SK-N-SH (cell line): Measurements from ENCODE around the gene KYAT1. TPM values are rescaled to one million over a fixed set of nuclear protein-coding genes. Genes with fewer than 3 reads are reported as not detected.

Experiments used
- CTCF ChIA-PET: fragments of 300-600, 350-600 bp; formaldehyde crosslinking; extraction: SDS; loops from one replicate; lab custom pipeline; 2021; lab: Yijun Ruan, JAX
- POLR2A ChIA-PET: fragments of 350-600 bp; sonication (Branson Sonifier 250); formaldehyde crosslinking; extraction: SDS; loops from one replicate; lab custom pipeline; 2020; ENCODE audit warnings: antibody characterized with exemption, inconsistent platforms; lab: Yijun Ruan, JAX
- DNase-seq: peaks from one replicate; pipeline ENCODE4 v3.0.0; 2012
- H2AFZ ChIP-seq: fragments of 200-600 bp; sonication (generic); 2 replicates; pipeline ENCODE4 v1.8.1; 2016; ENCODE audit warnings: antibody characterized with exemption, mild to moderate bottlenecking, low read depth
- H3F3A ChIP-seq: fragments of 200-600 bp; sonication (generic); replicated peaks from 2 replicates; pipeline ENCODE3; 2016; ENCODE audit warnings: antibody characterized with exemption, mild to moderate bottlenecking; ENCODE audit not compliant: insufficient read depth
- H3K27ac ChIP-seq, 2 experiments: fragments of 200-500 bp in 1 of 2; fragments of 200-600 bp in 1 of 2; sonication (Bioruptor generic) in 1 of 2; sonication (generic), shearing (Covaris generic) in 1 of 2; 2 replicates each; pipeline versions ENCODE4 v1.5.1 to v1.6.1; 2014 to 2016; ENCODE audit warnings: low read depth in 2 of 2, inconsistent platforms in 1 of 2, low read length in 1 of 2, mild to moderate bottlenecking in 1 of 2, mixed read lengths in 1 of 2
- H3K27me3 ChIP-seq: fragments of 200-600 bp; sonication (generic), shearing (Covaris generic); 2 replicates; pipeline ENCODE4 v1.6.1; 2016; ENCODE audit warnings: mixed run types; ENCODE audit not compliant: insufficient read depth
- H3K36me3 ChIP-seq, 2 experiments: fragments of 200-500 bp in 1 of 2; fragments of 200-600 bp in 1 of 2; sonication (Bioruptor generic) in 1 of 2; sonication (generic) in 1 of 2; replicated peaks in 1 of 2; 2 replicates each; pipeline versions ENCODE3 to v1.5.1; 2014 to 2016; ENCODE audit warnings: low read length in 1 of 2, mild to moderate bottlenecking in 1 of 2; ENCODE audit not compliant: insufficient read depth in 2 of 2, control insufficient read depth in 1 of 2
- H3K4me1 ChIP-seq, 2 experiments: fragments of 200-500 bp in 1 of 2; fragments of 200-600 bp in 1 of 2; sonication (Bioruptor generic) in 1 of 2; sonication (generic), shearing (Covaris generic) in 1 of 2; 2 replicates each; pipeline versions ENCODE4 v1.5.1 to v1.6.1; 2014 to 2016; ENCODE audit warnings: low read depth in 1 of 2, low read length in 1 of 2, mixed run types in 1 of 2; ENCODE audit not compliant: insufficient read depth in 2 of 2, control insufficient read depth in 1 of 2
- H3K4me2 ChIP-seq: fragments of 200-600 bp; sonication (generic), shearing (Covaris generic); 2 replicates; pipeline ENCODE4 v1.6.1; 2017; ENCODE audit warnings: mixed run types
- H3K4me3 ChIP-seq, 2 experiments: fragments of 200-500 bp in 1 of 2; fragments of 200-600 bp in 1 of 2; sonication (Bioruptor generic) in 1 of 2; sonication (generic), shearing (Covaris generic) in 1 of 2; 2 replicates each; pipeline versions ENCODE4 v1.5.1 to v1.8.1; 2014 to 2016; ENCODE audit warnings: low read depth in 2 of 2, inconsistent platforms in 1 of 2, low read length in 1 of 2, mild to moderate bottlenecking in 1 of 2, mixed read lengths in 1 of 2, moderate library complexity in 1 of 2
- H3K79me2 ChIP-seq: fragments of 200-600 bp; sonication (generic); 2 replicates; pipeline ENCODE4 v1.8.1; 2017; ENCODE audit warnings: mild to moderate bottlenecking; ENCODE audit not compliant: insufficient read depth
- H3K9ac ChIP-seq: fragments of 200-600 bp; sonication (generic); 2 replicates; pipeline ENCODE4 v1.6.1; 2017; ENCODE audit warnings: mixed run types
- H3K9me2 ChIP-seq: fragments of 200-600 bp; sonication (generic); 2 replicates; pipeline ENCODE4 v1.6.1; 2017; ENCODE audit warnings: mixed run types
- H3K9me3 ChIP-seq: fragments of 200-600 bp; sonication (generic); 2 replicates; pipeline ENCODE4 v1.6.1; 2017; ENCODE audit warnings: mixed run types, mild to moderate bottlenecking, moderate library complexity
- H4K20me1 ChIP-seq: fragments of 200-600 bp; sonication (generic); 2 replicates; pipeline ENCODE4 v1.6.1; 2017; ENCODE audit warnings: mild to moderate bottlenecking, mixed run types; ENCODE audit not compliant: insufficient read depth
- EZH2phosphoT487 ChIP-seq: fragments of 200-600 bp; sonication (generic); IDR thresholded peaks from 2 replicates; pipeline ENCODE4 v1.6.1; 2017; ENCODE audit warnings: low read depth, mixed run types, mild to moderate bottlenecking, antibody characterized with exemption, moderate library complexity, borderline replicate concordance
- FOSL2 ChIP-seq: IDR thresholded peaks from 2 replicates; pipeline ENCODE4 v1.4.0; 2012; ENCODE audit warnings: low read depth, mild to moderate bottlenecking, moderate library complexity, borderline replicate concordance
- FOXM1 ChIP-seq: IDR thresholded peaks from 2 replicates; pipeline ENCODE4 v1.4.0; 2012; ENCODE audit warnings: low read depth, mild to moderate bottlenecking
- GABPA ChIP-seq: IDR thresholded peaks from 2 replicates; pipeline ENCODE4 v1.4.0; 2012; ENCODE audit warnings: low read depth, mild to moderate bottlenecking
- IRF3 ChIP-seq: fragments of 150-350 bp; IDR thresholded peaks from 2 replicates; pipeline ENCODE4 v1.6.1; 2016; ENCODE audit warnings: mild to moderate bottlenecking, low read depth, low read length
- MEF2A ChIP-seq: IDR thresholded peaks from 2 replicates; pipeline ENCODE4 v1.4.0; 2012; ENCODE audit warnings: low read depth, borderline replicate concordance
- NRF1 ChIP-seq: IDR thresholded peaks from 2 replicates; pipeline ENCODE4 v1.6.1; 2012; ENCODE audit warnings: low read depth, mild to moderate bottlenecking, low read length
- RAD21 ChIP-seq: IDR thresholded peaks from 2 replicates; pipeline ENCODE4 v1.6.1; 2012; ENCODE audit warnings: mild to moderate bottlenecking, low read length
- REST ChIP-seq: IDR thresholded peaks from 2 replicates; pipeline ENCODE4 v1.6.1; 2012; ENCODE audit warnings: mild to moderate bottlenecking, low read depth, low read length, moderate library complexity
- SMC3 ChIP-seq: IDR thresholded peaks from 2 replicates; pipeline ENCODE4 v1.6.1; 2012; ENCODE audit warnings: low read depth, low read length, improper control_type of control experiment
- ZBTB33 ChIP-seq: IDR thresholded peaks from 2 replicates; pipeline ENCODE4 v1.4.0; 2012; ENCODE audit warnings: low read depth, borderline replicate concordance
- WGBS: methylation state at CpG from one replicate; pipeline ENCODE4 v1.1.6; 2017; ENCODE audit warnings: low lambda C conversion rate; 5-methylcytosine and 5-hydroxymethylcytosine counted together
- polyA plus RNA-seq, 3 experiments: library from polyadenylated mRNA; depleted of rRNA; stranded (reverse); fragments of >200 nt; gene quantifications; 2 replicates each; pipeline ENCODE4 v1.2.3, GENCODE V29; 2012

The KYAT1 gene
- polyA plus RNA-seq, 1 of the 3 experiments (the other 2 are of a cell fraction): 9.4 TPM

- H3K36me3 ChIP-seq: peaks cover 4 to 25% of the 10 kb centered on the region in 2 experiments
- ChIA-PET POLR2A (no interaction called here), CTCF (interaction anchor here (0.9 to 1.0 kb wide), 2 partner anchors 28 to 29 kb away, joined by 3 read pairs; no protein-coding TSS in a partner anchor)
- no peak overlapping the region for H2AFZ ChIP-seq
- peaks cover 5% of the 10 kb centered on the region in 2 experiments; a peak in 2 of 4 replicates for H3K4me1 ChIP-seq
- H3K4me2 ChIP-seq: no peak overlapping the region
- H3K79me2 ChIP-seq: peaks cover 82% of the 10 kb centered on the region; the same call in 1 of the 2 replicates
- peaks cover 4% of the 10 kb centered on the region for H3F3A ChIP-seq
- no peaks in the 10 kb centered on the region for H3K9me2 ChIP-seq
- H4K20me1 ChIP-seq: no peaks in the 10 kb centered on the region
- no peak overlapping the region for H3K27ac ChIP-seq
- WGBS: 93% methylated on average over 17 of the region's 18 CpGs
- H3K27me3 ChIP-seq: no peaks in the 10 kb centered on the region
- no peak overlapping the region for H3K9ac ChIP-seq
- DNase-seq: no peak
- no peak for TF ChIP-seq NRF1
- TF ChIP-seq IRF3: no peak
- TF ChIP-seq REST: no peak
- TF ChIP-seq SMC3: no peak
- no peak for TF ChIP-seq MEF2A
- no peak for TF ChIP-seq FOXM1
- TF ChIP-seq FOSL2: no peak
- no peak for TF ChIP-seq RAD21
- no peak for TF ChIP-seq EZH2phosphoT487
- TF ChIP-seq ZBTB33: no peak
- TF ChIP-seq GABPA: no peak
- H3K9me3 ChIP-seq: no peaks in the 10 kb centered on the region
- H3K4me3 ChIP-seq: no peak overlapping the region
These were observed 17.3 kb upstream of the KYAT1 start for GRCh38 chr9:128898845-128899565.
